CD4-positive, alpha-beta T cell treated with Interleukin-12 subunit alpha and Interleukin-12 subunit beta, for 1 hour (primary cell): ENCODE results near the gene HDAC5.

Source experiments
- DNase-seq: peaks from one replicate; pipeline ENCODE4 v3.0.0-alpha.2; 2020

Gene HDAC5

GRCh38 chr17:44086364-44087311, 36.8 kb downstream of the HDAC5 start:
- no peak for DNase-seq

DNA sequence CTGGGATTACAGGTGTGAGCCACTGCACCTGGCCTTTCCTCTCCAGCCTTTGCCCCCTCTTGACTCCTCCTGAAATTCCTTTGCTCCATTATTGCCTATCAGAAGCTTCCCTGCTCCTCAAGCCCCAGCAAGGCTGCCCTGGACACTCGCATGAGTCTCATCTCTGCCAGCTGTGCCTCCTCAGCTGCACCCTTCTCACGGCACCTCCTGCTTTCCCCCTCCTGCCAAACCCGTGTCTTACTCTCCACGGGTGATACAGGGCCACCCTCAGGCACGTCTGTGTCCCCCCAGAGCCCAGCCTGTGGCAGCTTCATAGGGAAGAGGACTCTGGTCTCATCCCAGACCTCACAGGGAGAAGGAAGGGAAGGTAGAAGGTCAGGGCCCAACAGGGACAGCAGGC, 37.5 kb downstream of the HDAC5 start:
- DNase-seq: no peak

GRCh38 chr17:44084921-44085320, 38.5 kb downstream of the HDAC5 start:
- no peak for DNase-seq

DNA sequence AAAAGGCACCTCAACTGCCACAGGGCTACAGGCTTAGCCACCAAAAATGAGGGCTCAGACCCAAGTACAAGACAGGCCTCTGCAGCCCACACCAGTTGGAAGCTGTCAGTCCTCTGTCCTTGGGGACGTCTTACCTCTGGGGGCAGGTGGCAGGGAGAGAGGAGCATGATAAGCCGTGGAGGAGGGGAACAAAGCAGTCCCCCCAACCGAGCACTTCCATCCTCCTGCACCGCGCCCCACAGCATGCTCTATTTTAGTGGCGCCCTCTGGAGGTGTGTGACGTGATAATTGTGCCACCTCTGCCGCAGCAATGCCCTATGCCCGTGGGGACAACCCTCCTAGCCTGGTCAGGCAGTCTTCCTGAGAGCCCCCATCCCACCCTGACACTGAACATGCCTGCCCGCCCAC, 39.3 kb downstream of the HDAC5 start:
- DNase-seq: no peak

DNA sequence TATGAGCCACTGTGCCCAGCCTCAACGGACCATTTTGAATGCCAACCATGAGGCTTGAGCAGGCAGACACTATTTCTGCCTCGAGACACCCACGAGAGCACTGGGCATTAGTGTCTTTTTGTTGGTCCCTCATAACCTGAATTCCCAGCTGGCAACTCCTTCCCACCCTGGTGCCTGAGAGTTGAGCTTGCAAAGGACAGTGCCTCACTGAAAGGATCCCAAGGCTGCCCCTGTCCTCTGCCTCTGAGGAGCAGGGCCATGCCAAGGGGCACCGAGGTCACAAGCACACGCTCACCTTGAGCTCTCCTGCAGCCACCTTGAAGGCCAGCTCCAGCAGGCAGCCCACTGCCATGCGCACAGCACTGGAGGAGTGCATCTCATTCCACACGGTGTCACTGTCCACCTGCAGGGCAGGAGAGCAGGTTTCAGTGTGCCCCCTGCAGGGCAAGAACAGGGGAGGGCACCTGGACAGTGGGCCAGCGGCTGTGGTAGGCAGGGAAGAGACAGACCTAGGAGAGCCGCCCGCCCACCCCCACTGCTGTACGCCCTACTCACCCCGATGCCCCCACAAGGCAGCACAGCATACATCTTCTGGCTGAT, 40.1 kb downstream of the HDAC5 start:
- DNase-seq: no peak

- no peak for DNase-seq
Measured at GRCh38 chr17:44082256-44082927, 41.0 kb downstream of the HDAC5 start.

- no peak for DNase-seq
Measured at GRCh38 chr17:44081681-44082080, 41.8 kb downstream of the HDAC5 start.

GRCh38 chr17:44079877-44080821, 43.3 kb downstream of the HDAC5 start:
- no peak for DNase-seq

DNA sequence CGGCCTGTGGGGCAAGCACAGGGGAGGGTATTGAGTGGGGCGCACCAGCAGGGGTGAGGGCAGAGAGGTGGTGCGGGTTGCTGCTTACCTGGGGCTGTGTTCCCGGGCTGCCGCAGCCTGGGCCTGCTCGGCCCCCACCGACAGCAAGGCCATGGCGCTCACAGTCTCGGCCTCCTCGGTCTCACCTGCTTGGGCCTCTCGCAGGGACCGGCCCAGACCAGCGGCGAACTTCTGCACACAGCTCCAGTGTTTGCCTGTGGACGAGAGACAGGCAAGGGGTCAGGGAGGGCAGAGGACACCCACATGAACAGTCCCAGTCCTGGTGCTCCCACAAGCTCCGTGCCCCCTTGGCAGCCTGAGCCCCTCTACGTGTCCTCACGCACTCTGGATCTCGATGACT, 45.0 kb downstream of the HDAC5 start:
- no peak for DNase-seq

DNA sequence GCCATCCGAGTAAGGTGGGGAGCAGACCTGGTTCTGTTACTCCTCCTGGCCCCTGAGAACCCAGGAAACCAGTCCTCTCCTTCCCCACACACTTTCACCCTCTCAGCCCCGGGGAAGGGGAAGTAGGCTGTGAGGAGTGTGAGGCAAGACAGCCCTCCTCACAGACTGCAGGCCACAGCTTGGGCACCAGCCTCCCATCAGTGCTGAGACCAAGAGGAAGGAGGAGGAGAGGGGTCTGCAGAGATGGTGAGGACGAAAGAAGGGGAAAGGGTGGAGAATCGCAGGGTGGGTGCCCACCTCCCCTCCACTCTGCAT, 45.9 kb downstream of the HDAC5 start:
- no peak for DNase-seq

GRCh38 chr17:44076716-44077594, 46.5 kb downstream of the HDAC5 start:
- no peak for DNase-seq

GRCh38 chr17:44075598-44076293, 47.7 kb downstream of the HDAC5 start:
- no peak for DNase-seq

GRCh38 chr17:44074911-44075285, 48.5 kb downstream of the HDAC5 start:
- no peak for DNase-seq

DNA sequence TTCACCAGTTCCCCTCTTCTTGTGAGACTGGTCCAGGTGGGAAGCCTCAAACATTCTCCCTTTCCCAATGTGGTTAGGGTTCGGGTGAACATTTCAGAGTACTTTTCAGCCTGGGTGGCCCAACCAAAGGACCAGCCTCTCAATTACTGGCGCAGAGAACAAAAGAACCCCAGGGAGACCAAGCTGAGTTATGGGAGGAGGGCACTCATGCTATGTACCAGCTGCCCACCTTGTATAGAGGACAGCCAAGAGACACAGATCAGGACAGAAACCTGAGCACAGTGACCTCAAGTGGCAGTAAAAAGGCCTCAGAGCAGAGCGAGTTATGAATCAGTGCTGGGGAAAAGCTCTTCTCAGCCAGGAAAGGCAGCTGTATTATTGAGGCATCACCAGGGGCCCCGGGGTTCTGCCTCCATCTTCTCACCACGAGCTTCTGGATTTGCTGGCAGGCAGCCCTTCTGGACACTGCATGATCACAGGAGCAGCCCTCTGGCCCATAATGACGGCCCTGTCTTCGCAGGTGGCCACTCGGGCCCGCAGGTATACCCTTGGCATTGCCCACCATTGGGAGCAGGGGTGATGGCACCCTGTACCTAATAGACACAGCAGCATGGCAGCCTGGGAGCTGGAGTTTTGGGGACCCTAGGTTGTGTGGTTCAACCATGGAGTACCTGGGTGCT, 49.1 kb downstream of the HDAC5 start:
- no peak for DNase-seq

DNA sequence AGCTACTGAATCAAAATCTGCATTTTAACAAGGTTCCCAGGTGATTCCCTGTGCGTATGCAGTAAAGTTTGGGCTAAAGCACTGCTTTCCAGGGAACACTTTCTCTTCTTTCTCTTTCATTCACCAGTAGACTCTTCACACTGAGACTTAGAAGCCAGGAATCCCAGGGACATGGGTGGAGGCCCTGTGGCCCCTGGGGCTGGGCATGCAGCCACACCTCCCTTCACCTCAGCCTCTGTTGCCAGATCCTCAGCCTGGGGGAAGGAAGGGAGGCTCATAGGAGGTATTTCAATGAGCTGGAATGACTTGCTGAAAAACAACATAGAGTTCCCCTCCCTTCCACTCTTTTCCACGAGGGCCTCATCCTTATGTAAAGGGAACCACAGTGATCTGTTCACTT, 51.7 kb downstream of the HDAC5 start:
- no peak for DNase-seq

DNA sequence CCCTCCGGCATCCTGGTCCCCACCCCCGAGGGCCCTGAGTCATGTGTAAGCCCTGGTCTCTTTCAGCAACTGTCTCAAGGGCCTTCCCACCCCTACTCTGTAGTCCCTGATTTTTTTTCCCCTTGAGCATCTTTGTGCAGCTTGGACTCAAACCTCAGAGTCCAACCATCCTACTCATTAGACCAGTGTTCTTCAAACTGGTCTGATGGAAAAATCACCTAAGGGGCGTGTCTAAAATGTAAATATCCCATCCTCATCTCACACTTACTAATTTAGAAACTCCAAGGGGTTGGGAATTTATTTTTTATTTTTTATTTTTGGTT, 52.3 kb downstream of the HDAC5 start:
- no peak for DNase-seq

DNA sequence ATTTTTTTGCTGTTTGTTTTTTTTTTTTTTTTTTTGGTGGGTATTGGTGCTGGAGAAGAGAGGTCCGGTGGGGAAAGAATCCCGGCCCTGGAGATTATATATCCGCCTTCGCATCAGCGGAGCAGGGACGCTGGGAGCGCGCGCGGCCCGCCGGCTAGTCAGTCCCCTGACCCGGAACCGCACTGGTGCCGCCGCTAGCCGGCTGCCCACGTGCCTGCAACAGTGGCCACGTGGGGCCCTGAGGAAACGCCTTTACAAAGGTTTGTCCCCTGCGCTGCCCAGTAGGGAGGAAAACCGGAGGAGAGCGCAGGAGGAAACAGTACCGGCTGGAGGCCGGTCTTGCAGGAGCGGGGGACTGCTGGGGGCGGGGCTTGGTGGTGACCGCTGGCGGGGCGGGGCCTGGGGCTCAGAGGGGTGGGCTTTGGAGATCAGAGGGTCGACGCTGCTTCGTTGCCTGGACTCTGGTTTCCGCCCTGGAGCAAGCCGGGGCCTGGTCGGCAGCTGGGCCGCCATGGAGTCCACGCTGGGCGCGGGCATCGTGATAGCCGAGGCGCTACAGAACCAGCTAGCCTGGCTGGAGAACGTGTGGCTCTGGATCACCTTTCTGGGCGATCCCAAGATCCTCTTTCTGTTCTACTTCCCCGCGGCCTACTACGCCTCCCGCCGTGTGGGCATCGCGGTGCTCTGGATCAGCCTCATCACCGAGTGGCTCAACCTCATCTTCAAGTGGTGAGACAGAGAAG, 52.8 kb downstream of the HDAC5 start, which contains the start of gene G6PC3:
Gene G6PC3, plus strand, starts transcription at position 281 of the 743 bp plus-strand sequence. Its CDS starts 231 bp downstream, at position 512.
- DNase-seq: peak; percentile 85

GRCh38 chr17:44069974-44070454, 53.4 kb downstream of the HDAC5 start:
- DNase-seq: no peak

DNA sequence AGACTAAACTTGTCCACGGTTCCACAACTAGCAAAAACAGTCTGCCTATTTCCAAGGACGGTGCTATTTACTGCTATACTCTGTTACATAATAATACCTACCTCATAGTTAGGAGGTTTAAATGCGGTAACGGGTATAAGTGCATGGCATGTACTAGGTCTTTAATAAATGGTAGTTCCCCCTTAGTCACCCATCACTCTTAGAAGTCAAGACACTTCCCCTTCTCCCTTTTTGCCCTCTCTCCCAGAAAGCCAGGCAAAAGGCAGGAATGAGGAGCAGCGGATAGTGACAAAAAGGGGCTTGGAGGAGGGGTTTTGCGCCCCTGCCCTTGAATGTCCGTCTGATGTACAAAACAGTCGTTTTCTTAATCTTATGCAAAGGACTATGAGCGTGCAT, 55.9 kb downstream of the HDAC5 start:
- no peak for DNase-seq
